NCI-H69 (cell line): ENCODE data around the gene CHI3L1.
"Not testable (repeated sequence)": the region's sequence is repeated elsewhere in the genome, so short reads cannot be mapped to it uniquely, and the experiment has no call there.

Source experiments
- DNase-seq: peaks from one replicate; lab custom pipeline; 2025; lab: John Stamatoyannopoulos, UW

The CHI3L1 gene

GRCh38 chr1:203186446-203187303 lies at the start of gene CHI3L1:
Gene CHI3L1, minus strand, starts transcription at chr1:203186704. Its CDS starts 81 bp downstream, at chr1:203186623.
- DNase-seq: no peak

- not testable (repeated sequence) for DNase-seq
These were observed 48.4 kb upstream of the CHI3L1 start for GRCh38 chr1:203234901-203235300.

- DNase-seq: no peak
These were observed 43.1 kb upstream of the CHI3L1 start, which contains the start of gene CHIT1 for GRCh38 chr1:203229471-203230135. Gene CHIT1, minus strand, starts transcription at chr1:203229673. Its CDS starts 37 bp downstream, at chr1:203229636.

GRCh38 chr1:203228670-203229069 lies 42.2 kb upstream of the CHI3L1 start:
- DNase-seq: no peak

GRCh38 chr1:203227371-203228083 lies 41.0 kb upstream of the CHI3L1 start:
- no peak for DNase-seq

GRCh38 chr1:203225071-203225470 lies 38.6 kb upstream of the CHI3L1 start:
- no peak for DNase-seq

- no peak for DNase-seq
These were observed 36.7 kb upstream of the CHI3L1 start for GRCh38 chr1:203223012-203223775.

GRCh38 chr1:203219934-203220333 lies 33.4 kb upstream of the CHI3L1 start:
- DNase-seq: no peak

GRCh38 chr1:203219171-203219570 lies 32.7 kb upstream of the CHI3L1 start:
- no peak for DNase-seq

- no peak for DNase-seq
These were observed 31.2 kb upstream of the CHI3L1 start for GRCh38 chr1:203217668-203218067.

GRCh38 chr1:203217139-203217655 lies 30.7 kb upstream of the CHI3L1 start:
- DNase-seq: peak; percentile 66

GRCh38 chr1:203216274-203217138 lies 30.0 kb upstream of the CHI3L1 start:
- DNase-seq: peak; percentile 84

- peak; percentile 86 for DNase-seq
These were observed 29.1 kb upstream of the CHI3L1 start for GRCh38 chr1:203215573-203215972.

- DNase-seq: no peak
These were observed 28.4 kb upstream of the CHI3L1 start for GRCh38 chr1:203214871-203215270.

- DNase-seq: no peak
These were observed 26.6 kb upstream of the CHI3L1 start for GRCh38 chr1:203213126-203213525.

GRCh38 chr1:203211812-203212211 lies 25.3 kb upstream of the CHI3L1 start:
- no peak for DNase-seq

GRCh38 chr1:203210988-203211387 lies 24.5 kb upstream of the CHI3L1 start:
- no peak for DNase-seq

GRCh38 chr1:203210350-203210749 lies 23.8 kb upstream of the CHI3L1 start:
- DNase-seq: no peak

- DNase-seq: no peak
These were observed 21.7 kb upstream of the CHI3L1 start for GRCh38 chr1:203208181-203208580.

GRCh38 chr1:203207751-203208150 lies 21.2 kb upstream of the CHI3L1 start:
- peak; percentile 17 for DNase-seq
